Neural progenitor cell (in vitro differentiated cells): Measurements from ENCODE around the gene AFF2.

Experiments
- CTCF ChIP-seq: fragments of 200-600 bp; sonication (generic); IDR thresholded peaks from 2 replicates; pipeline ENCODE4 v1.5.1; 2017; ENCODE audit warnings: antibody characterized with exemption, mild to moderate bottlenecking
- EZH2phosphoT487 ChIP-seq: fragments of 200-600 bp; sonication (generic); IDR thresholded peaks from 2 replicates; pipeline ENCODE4 v1.6.1; 2017; ENCODE audit warnings: antibody characterized with exemption

GRCh38 chrX:148470324-148470723 lies 30.1 kb upstream of the AFF2 start:
- TF ChIP-seq CTCF (no peak), EZH2phosphoT487 (no peak)
